Activated CD8-positive, alpha-beta memory T cell treated with anti-CD3 and anti-CD28 coated beads, Interleukin-2, amount 50 U/mL, for 1 hour (primary cell): ENCODE measurements around the gene DCC.

Source experiments
- DNase-seq: peaks from one replicate; pipeline ENCODE4 v3.0.0-alpha.2; 2020; ENCODE audit errors: extremely low read depth

The DCC gene

GRCh38 chr18:52816121-52816520 lies 476.1 kb downstream of the DCC start:
- no peak for DNase-seq

- DNase-seq: no peak
Measured at GRCh38 chr18:52822160-52822559, 482.2 kb downstream of the DCC start.

GRCh38 chr18:52824126-52824525 lies 484.1 kb downstream of the DCC start:
- DNase-seq: no peak

GRCh38 chr18:52826994-52827393 lies 487.0 kb downstream of the DCC start:
- DNase-seq: no peak

- DNase-seq: no peak
Measured at GRCh38 chr18:52829320-52829719, 489.3 kb downstream of the DCC start.

GRCh38 chr18:52829876-52830405 lies 489.9 kb downstream of the DCC start:
- no peak for DNase-seq

- no peak for DNase-seq
Measured at GRCh38 chr18:52844323-52844722, 504.3 kb downstream of the DCC start.

GRCh38 chr18:52845036-52845435 lies 505.0 kb downstream of the DCC start:
- DNase-seq: no peak

- DNase-seq: no peak
Measured at GRCh38 chr18:52850031-52850560, 510.1 kb downstream of the DCC start.

- no peak for DNase-seq
Measured at GRCh38 chr18:52861558-52861957, 521.6 kb downstream of the DCC start.

- DNase-seq: no peak
Measured at GRCh38 chr18:52869349-52869923, 529.4 kb downstream of the DCC start.

- no peak for DNase-seq
Measured at GRCh38 chr18:52869942-52870907, 530.2 kb downstream of the DCC start.

GRCh38 chr18:52874774-52875173 lies 534.8 kb downstream of the DCC start:
- no peak for DNase-seq

GRCh38 chr18:52875725-52876124 lies 535.7 kb downstream of the DCC start:
- DNase-seq: no peak

GRCh38 chr18:52888014-52888413 lies 548.0 kb downstream of the DCC start:
- no peak for DNase-seq

GRCh38 chr18:52894801-52895200 lies 554.8 kb downstream of the DCC start:
- no peak for DNase-seq

GRCh38 chr18:52897611-52898484 lies 557.9 kb downstream of the DCC start:
- no peak for DNase-seq

- DNase-seq: no peak
Measured at GRCh38 chr18:52898485-52899058, 558.6 kb downstream of the DCC start.

GRCh38 chr18:52902188-52902587 lies 562.2 kb downstream of the DCC start:
- DNase-seq: no peak

GRCh38 chr18:52903857-52904256 lies 563.9 kb downstream of the DCC start:
- DNase-seq: no peak

GRCh38 chr18:52907543-52908308 lies 567.7 kb downstream of the DCC start:
- DNase-seq: no peak
